HG02678 (cell line): ENCODE measurements around the gene CLIC5.

ENCODE experiments used
- ATAC-seq: cut with Tn5 transposase; IDR thresholded peaks from one replicate; pipeline ENCODE4 v1.9.1; 2021; ENCODE audit warnings: mild to moderate bottlenecking, moderate library complexity; ENCODE audit not compliant: unreplicated experiment

CLIC5 gene

DNA sequence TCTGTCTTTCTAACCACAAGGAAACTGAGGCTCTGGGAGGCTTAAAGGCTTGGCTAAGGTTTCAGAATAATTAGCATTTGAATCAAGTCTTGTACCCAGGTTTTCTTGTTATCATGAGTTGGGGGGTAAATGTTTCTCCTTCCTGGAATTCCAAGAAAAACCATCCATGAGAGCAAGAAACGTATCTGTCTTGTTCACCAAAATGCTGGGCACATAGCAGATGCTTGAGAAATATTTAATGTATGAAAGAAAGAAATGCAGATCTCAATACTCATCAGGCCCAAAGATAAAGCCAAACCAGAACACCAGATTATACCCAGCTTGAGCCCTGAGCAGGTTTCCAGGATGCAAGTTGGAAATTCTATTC is 164.6 kb downstream of the CLIC5 start:
- ATAC-seq = no peak

DNA sequence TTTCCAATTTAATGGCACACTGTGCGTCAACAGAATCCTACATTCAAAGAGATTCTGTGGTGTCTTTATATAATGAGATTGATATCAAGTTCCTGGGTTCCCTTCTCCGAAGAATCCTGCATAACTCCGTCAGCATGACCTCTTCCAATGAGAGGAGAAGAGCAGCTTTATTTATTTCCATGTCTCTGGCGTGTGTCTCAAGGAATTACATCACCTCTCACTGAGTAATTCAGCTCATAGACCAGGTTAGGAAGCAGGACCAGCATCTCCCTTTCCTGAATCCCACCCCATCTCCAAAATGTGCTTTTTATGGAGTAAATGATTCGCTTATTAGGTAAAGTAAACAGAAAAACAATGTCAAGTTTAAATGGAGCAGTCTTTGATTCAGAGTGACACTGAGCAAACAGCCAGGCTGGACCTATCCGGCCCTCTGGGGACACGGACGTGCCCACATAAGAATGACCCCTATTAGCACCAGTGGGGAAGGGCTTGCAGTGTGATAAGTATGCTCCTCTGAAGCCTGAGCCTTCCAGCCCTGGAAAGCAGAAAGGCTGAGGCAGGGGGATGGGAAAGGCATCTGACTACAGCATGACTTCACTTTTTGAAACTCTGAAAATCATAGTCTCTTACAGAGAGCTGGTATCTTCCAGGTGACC is 165.2 kb downstream of the CLIC5 start:
- no peak for ATAC-seq

DNA sequence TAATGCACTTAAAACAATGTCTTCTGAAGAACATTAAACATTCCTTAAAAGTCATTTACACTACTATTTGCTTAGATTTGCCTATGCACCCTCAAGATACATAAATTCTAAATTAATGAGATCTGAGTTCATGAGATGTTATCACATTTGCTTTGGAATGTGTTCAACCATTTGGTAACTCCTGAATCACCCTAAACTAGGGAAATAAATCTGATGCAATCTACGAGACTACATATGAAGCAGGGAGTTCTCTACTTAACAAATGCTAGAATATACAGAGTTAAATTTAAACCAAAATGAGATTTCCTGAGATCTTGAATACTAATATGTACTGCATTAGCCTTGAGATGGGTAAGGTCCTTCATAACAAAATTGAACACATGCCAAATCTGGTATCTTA is 170.1 kb downstream of the CLIC5 start:
- ATAC-seq = no peak

DNA sequence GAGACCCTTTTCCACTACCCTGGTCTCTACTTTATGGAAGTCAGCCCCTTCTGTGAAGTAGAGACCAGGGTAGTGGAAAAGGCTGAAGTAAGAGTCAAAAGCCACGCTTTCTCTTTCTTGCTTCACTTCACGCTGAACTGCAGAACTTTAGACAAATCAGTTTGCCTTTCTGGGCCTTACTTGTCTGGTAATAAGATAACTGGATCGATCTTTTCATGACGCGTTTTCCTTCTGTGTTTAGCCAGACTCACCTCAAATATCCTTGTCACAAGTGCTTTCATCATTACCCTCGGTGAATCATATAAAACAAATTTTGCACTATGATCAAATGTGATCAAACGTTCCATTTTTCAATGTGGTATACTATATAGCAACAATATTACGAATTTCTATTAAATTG is 170.7 kb downstream of the CLIC5 start:
- ATAC-seq = no peak

DNA sequence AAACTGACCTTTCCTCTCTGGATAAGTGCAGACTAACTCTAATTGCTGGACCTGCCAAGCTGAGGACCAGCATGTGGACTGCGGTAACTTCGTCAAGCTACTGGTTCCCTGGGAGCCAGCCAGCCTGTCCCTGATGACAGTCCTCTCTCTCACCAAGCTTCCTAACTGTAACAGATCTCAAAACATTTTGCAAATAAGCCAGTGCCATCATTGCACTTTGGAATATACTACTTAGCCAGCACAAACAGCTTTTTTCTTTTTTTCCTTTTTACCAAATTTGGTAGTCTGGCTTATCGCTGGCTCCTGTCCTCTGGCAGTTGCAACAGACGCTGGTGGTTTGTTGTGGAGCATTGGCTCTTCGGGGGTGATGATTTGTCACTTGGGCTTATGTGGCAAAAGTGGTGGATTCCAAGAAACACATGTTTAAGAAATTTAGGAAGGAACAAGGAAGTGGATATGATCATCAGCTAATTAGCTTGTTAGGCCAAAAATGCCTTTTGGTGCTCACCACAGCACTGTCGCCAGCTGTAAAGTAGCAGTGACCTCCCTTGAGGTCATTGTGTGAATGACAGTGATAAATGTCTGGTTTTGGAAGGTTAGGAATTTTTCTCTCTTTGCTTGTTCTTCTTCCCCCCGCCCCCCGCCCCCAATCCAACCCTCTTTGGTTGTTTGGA is 171.7 kb downstream of the CLIC5 start:
- ATAC-seq = no peak

DNA sequence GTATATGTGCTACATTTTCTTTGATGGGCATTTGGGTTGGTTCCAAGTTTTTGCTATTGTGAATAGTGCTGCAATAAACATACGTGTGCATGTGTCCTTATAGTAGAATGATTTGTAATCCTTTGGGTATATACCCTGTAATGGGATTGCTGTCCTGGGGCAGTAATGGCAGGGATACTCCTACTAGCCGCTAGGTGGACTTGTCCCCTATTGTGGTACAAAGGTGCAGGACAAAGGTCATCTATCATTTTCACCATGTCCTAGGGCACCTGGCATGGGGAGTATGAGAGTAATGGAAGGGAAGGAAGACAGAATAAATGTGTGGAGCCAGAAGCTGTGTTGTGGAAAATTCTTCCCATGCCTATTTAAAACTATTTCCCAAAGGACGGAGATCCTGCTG is 174.6 kb downstream of the CLIC5 start:
- no peak for ATAC-seq

DNA sequence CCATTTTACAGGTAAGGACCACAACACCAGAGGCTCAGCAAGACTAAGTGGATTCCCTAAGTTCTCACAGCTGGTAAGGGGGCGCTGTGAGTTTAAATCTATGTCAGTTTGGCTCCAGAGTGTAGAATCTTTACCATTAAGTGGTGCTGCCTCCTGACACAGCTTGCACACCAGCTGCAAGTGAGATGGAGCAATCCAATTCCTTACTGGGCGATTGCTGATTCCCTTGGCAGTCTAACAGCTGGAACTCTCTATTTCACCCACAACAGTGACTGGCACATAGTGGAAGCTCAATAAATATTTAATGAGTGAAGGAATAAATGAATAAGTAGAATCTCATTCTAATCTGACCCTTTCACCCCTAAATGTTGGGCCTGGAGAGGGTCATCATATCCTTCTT is 176.7 kb downstream of the CLIC5 start:
- ATAC-seq = no peak

DNA sequence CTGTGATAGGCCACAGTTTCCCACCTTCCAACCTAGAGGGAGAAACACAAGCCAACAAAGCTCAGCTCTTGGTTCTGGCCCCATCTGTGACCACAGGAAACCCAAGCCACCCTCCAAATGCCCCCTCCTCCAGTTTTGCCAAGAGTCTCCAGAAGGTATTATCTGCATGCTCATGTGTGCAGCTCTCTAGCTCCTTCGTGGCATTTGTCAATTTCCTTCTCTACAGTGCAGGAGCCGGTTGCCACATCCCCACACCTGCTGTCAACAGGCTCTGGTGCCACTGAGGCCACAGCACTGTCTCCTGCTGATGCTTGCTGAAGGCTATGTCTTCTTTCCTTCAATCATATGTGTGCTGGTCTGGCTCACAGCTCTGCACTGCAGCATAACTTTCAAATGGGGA is 177.2 kb downstream of the CLIC5 start:
- ATAC-seq = no peak

DNA sequence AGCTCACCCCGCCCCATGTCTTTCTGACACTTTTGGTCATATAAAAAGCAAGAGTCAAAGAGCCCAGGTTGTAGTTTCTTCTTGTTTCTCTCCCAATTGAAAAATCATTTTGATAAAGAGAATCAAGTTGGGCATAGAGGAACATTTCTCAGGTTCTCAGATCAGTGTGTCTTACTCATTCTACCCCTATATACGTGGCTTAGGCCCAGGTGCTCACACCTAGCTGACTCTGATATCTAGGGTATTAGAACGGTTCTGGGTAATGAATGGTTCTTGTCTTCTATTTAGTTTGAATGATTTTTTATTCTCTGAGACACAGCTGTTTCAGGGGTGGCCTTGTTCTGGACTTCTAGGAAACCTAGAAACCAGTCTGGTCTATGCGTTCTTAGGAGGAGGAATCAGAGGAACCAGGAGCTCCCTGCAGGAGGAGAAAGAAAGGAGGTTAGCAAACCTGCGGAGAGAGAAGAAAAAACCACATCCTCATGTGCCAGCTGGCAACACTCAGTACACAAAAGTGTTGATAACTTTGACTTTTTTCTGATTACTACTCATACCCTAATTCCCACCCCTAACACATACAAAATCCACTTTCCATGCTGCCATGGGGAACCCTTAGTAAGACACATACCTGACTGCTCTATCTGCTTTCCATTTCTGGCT is 178.0 kb downstream of the CLIC5 start:
- ATAC-seq = no peak

DNA sequence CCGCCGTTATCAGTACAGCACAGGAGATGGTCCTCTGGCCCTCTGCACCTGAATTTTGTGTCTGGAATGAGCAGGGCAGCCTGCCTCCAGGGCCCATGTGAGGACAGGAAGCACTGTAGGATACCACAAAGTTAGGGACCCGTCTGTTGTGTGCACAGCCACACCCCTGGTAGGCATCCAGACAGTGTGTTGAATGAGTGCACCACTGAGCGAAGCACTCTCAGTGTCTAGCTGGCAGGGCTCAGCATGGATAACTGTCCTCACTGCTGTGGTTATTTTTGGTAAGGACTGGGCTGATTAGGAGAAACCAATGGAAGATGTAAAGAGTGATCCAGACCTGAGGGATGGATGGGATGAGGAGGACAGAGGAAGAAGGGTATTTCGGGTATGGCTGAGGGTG is 178.7 kb downstream of the CLIC5 start:
- ATAC-seq = no peak

DNA sequence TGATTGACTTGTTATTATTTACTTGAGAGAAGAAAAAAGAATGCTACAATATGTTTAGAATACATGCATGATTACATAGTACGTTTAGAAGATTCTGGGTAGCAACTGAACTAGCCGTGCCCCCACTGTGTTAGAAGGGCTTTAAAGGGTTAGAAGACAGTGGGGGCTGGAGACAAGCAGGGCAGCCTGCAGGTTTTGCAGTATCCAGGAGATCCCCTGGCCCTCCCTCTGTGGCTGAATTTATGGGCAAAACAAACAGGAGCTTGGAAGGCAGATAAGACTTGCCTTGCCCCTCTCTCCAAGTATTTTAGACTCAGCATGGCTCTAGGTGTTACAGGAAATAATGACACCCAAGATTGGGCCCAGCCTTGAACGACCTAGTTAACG is 179.2 kb downstream of the CLIC5 start:
- no peak for ATAC-seq

DNA sequence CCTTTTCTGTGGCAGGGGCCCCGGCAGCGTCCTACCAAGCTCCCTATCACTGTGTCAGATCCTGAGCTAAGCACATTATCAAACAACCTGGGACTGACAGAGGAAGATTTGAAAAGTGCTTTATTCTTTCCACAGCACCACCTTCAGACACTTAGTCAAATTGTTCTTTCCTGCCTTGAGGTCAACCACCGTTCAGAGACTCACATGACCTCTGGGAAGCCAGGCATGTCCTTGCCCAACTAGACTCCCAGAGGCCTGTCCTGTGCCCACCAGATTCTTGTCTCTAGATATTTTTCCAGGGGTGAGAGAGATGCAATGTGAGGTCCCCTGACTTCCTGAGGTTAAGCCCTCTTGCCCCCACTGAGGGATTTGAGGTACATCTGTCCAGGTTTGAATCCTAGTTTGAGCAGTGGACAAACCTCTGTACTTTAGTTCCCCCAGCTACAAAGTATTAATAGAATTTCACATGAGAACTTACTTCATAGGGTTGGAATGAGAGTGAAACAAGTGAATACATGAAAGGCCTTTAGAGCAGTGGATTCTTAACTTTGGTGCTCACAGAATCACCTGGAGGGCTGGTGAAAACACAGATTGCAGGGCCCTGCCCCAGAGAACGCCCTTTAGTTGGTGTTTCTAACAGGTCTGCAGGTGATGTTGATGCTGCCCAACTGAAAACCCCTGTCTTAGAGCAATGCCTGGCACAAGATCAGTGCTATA is 179.8 kb downstream of the CLIC5 start:
- no peak for ATAC-seq

DNA sequence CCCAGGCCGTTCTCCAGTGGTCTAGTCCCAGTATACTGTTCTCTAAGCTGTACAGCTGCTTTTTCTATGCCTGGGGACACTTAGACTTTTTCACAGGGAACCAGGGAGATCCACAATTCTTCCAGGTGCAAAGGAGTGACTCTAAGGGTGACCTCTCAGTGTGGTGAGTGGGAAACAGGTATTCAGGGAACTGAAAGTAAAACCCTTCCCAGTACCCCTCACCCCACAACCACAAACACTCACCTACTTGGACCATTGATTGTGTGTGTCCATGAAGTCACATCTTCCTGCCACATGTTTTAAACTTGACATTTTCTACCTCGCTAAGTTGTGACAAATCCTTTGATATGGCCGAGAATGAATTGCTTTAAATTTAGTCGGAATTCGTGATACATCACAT is 183.6 kb downstream of the CLIC5 start:
- no peak for ATAC-seq
